VCaP (cell line): ENCODE data around the gene SLC44A1.

Source experiments
- H3K27ac ChIP-seq: fragments of 450-650 bp; 2 replicates; pipeline ENCODE4 v1.5.1; 2017
- TF ChIP-seq, protein P1 (sequence below): fragments of 450-650 bp; conservative IDR thresholded peaks from 2 replicates; pipeline ENCODE4 v1.5.1; 2017; ENCODE audit warnings: mild to moderate bottlenecking, moderate library complexity

The SLC44A1 gene

DNA sequence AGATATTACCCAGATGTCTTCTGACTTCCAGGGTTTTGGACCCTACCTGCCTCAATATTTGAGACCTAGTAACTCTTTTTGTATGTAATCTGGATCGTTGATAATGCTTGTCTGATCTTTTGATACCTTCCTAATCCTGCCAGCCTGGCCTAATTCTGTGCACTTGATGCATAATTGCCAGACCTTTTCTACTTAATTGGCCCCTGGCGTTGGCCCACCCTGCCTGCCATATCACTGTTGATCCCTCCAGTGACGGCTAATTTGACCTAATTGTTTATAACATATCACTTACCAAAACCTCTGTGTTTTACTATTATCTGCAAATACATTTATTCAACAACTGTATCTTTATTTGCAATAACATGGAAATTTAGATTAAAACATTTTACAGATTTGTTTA, 49.0 kb downstream of the SLC44A1 start:
- TF ChIP-seq, protein P1, sequence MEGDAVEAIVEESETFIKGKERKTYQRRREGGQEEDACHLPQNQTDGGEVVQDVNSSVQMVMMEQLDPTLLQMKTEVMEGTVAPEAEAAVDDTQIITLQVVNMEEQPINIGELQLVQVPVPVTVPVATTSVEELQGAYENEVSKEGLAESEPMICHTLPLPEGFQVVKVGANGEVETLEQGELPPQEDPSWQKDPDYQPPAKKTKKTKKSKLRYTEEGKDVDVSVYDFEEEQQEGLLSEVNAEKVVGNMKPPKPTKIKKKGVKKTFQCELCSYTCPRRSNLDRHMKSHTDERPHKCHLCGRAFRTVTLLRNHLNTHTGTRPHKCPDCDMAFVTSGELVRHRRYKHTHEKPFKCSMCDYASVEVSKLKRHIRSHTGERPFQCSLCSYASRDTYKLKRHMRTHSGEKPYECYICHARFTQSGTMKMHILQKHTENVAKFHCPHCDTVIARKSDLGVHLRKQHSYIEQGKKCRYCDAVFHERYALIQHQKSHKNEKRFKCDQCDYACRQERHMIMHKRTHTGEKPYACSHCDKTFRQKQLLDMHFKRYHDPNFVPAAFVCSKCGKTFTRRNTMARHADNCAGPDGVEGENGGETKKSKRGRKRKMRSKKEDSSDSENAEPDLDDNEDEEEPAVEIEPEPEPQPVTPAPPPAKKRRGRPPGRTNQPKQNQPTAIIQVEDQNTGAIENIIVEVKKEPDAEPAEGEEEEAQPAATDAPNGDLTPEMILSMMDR, result no peak
- no peak overlapping the region for H3K27ac ChIP-seq

- TF ChIP-seq, protein P1, result no peak
- H3K27ac ChIP-seq, result no peak overlapping the region
Observed at GRCh38 chr9:105295201-105295550, 50.7 kb downstream of the SLC44A1 start.

- no peak overlapping the region for H3K27ac ChIP-seq
Observed at GRCh38 chr9:105295986-105296385, 51.5 kb downstream of the SLC44A1 start.

DNA sequence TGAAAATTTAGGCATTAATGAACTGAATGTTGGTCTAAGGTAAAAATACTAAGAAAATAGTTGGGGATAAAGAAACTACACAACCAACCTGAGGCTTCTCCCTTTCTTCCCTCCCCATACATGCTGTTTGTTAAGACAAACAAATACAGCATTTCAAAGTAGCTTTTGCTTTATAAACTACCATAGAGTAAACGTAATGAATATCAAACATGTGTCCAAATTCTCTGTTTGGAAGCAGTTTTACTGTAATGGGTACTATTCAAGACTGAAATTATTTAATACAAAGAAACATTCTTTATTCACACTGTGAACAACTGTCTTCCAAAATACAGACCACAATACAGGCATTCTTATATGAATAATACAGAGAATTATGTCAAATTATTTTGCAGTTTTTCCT, 52.0 kb downstream of the SLC44A1 start:
- H3K27ac ChIP-seq, result no peak overlapping the region
- TF ChIP-seq, protein P1, result no peak

More at GRCh38 chr9:105295986-105296385, 51.5 kb downstream of the SLC44A1 start:
- TF ChIP-seq, protein P1, result no peak

- TF ChIP-seq, protein P1, result no peak
- H3K27ac ChIP-seq, result no peak overlapping the region
Observed at GRCh38 chr9:105296877-105297287, 52.4 kb downstream of the SLC44A1 start.

DNA sequence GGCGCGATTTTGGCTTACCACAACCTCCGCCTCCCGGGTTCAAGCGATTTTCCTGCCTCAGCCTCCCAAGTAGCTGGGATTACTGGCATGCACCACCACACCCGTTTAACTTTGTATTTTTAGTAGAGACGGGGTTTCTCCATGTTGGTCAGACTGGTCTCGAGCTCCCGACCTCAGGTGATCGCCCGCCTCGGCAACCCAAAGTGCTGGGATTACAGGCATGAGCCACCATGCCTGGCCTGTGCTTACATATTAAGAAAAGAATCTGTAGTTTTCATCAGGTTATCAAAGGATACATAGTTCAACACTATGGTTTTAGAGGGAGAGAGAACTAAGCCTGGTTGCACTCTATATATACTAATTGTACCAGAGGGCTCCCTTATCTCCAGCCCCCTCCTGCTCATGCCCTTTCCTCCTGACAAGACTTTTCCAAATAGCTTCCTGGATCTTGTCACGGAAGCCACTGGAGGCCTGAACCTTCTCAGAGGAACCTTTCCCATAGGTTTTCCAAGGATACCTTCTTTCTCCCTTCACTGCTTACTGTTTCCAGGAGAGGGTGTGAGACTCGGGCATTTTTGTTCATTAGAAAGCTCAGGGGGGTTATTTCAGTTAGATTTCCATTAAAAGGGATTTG, 53.1 kb downstream of the SLC44A1 start:
- TF ChIP-seq, protein P1, result no peak

DNA sequence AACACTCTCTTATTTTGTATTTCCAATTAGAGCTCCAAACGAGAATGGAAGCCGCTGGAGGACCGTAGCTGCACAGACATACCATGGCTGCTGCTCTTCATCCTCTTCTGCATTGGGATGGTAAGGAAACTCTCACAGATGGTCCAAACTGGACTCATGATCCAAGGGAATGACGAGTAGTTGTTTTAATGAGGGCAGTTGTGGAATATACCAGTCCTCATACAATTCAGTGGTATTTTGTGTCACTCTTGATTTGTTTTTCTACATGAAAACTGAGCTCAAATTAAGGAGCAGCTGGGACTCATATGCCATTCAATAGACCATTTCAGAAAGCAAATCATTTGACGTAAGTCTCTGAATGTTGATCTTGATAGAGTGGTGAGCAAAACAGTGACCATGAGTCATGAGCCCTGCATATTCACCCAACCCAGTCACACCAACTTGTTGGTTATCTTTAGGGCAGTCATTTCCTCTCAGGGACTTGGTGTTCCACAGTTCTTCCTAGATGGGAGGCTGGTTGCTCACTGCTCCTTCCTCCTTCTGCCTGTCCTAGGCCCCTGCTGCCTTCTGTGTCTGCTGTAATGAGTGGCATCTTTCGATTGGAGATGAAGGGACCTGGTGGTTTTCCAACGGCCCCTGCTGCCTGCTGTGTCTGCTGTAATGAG, 54.9 kb downstream of the SLC44A1 start:
- TF ChIP-seq, protein P1, result no peak
- H3K27ac ChIP-seq, result no peak overlapping the region

More for the DNA sequence above, 53.1 kb downstream of the SLC44A1 start:
- no peak overlapping the region for H3K27ac ChIP-seq
